A673 (cell line): ENCODE data around the gene VHLL.

Source experiments
- EZH2 ChIP-seq: fragments of 200-600 bp; sonication (generic); IDR thresholded peaks from 2 replicates; pipeline ENCODE4 v1.6.1; 2017; ENCODE audit warnings: borderline replicate concordance, low read depth, mild to moderate bottlenecking, mixed read lengths, antibody characterized with exemption, low read length; ENCODE audit not compliant: poor library complexity, severe bottlenecking
- TF ChIP-seq, protein P1 (sequence below): fragments of 300-800, 200-600 bp; sonication (generic); conservative IDR thresholded peaks from 2 replicates; pipeline ENCODE4 v1.5.1; 2017; ENCODE audit warnings: low read depth, mild to moderate bottlenecking, antibody characterized with exemption, low read length, moderate library complexity, mixed read lengths

DNA sequence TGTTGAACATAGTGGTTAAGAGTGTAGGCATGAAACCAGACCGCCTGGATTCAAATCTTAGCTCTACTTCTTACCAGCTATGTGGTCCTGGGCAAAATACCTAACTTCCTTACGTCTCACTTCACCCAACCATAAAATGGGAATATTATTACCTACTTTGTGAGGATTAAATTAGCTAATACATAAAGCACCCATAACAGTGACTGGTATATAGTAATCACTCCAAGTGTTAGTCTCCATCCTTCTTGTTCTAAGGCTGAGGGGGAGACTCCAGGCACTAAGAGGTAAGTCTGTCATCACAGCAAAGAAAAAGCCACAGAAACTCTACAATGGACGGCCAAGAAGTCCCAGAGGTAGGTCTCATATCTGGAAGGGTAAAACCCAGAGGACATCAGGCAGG, 19.3 kb downstream of the VHLL start:
- TF ChIP-seq, protein P1, sequence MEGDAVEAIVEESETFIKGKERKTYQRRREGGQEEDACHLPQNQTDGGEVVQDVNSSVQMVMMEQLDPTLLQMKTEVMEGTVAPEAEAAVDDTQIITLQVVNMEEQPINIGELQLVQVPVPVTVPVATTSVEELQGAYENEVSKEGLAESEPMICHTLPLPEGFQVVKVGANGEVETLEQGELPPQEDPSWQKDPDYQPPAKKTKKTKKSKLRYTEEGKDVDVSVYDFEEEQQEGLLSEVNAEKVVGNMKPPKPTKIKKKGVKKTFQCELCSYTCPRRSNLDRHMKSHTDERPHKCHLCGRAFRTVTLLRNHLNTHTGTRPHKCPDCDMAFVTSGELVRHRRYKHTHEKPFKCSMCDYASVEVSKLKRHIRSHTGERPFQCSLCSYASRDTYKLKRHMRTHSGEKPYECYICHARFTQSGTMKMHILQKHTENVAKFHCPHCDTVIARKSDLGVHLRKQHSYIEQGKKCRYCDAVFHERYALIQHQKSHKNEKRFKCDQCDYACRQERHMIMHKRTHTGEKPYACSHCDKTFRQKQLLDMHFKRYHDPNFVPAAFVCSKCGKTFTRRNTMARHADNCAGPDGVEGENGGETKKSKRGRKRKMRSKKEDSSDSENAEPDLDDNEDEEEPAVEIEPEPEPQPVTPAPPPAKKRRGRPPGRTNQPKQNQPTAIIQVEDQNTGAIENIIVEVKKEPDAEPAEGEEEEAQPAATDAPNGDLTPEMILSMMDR = no peak
- no peak for TF ChIP-seq EZH2
